OCI-M2 (cell line): ENCODE measurements around the gene EPHA2.

Experiments
- DNase-seq: peaks from one replicate; lab custom pipeline; 2025; ENCODE audit not compliant: unreplicated experiment; lab: John Stamatoyannopoulos, UW

Gene EPHA2

DNA sequence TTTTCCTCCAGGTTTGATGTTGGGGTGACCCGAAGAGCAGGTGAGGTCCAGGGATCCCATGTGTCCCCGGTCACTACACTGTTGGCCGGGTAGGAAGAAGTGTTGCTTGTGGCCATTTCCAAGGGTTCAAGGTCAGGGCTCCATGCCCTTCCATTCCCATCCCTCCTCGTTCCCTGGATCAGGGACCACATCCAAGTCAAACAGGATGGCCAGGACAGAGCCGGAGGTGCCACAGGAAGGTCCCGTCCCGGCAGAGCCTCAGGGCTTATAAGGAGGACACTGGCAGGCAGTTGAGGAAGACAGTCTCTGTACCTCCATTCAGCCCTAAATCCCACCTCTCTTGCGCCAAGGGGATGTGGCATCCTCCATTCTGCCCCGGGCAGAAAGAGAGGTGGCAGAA is 60.4 kb downstream of the EPHA2 start:
- DNase-seq = no peak

DNA sequence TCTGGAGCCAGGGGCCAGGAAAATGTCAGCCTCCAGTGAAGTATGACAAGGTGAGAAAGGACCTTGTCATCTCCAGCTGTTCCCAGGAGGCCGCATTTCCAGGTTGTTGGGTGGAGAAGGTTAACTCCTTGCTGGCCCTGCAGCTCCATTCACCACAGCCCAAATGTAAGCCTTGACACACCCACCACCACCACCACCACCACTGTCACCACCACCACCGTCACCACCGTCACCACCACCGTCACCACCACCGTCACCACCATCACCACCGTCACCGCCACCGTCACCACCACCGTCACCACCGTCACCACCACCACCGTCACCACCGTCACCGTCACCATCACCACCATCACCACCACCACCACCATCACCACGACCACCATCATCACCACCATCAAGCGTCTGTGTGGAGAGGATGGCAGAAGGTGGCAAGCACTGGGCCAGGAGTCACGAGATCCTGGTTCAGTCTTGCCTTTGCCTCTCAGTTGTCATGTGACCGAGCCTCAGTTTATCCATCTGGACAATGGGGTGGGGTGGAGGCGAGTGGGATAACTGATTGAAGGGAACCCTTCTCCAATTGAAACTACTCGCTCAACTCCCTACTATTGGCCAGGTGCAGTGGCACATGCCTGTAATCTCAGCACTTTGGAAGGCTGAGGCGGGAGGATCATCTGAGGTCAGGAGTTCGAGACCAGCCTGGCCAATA is 61.3 kb downstream of the EPHA2 start:
- no peak for DNase-seq

DNA sequence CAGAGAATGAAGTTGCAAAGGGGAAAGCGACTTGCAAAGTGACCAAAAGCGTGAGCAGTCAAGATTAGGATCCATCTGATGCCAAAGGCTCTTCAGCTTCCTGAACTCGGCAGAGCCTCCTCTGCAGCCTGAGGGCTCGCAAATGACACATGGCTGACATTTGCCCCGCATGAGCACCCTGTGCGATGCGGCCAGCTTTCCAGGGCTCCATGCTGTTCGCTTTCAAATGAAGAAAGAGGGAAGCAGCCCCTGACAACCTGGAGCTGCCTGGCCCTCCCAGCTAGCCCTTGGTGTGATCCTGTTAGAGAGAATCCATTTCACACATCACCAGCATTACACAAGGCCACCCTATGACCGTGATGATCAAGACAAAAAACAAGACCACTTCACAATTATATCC is 62.3 kb downstream of the EPHA2 start:
- no peak for DNase-seq

DNA sequence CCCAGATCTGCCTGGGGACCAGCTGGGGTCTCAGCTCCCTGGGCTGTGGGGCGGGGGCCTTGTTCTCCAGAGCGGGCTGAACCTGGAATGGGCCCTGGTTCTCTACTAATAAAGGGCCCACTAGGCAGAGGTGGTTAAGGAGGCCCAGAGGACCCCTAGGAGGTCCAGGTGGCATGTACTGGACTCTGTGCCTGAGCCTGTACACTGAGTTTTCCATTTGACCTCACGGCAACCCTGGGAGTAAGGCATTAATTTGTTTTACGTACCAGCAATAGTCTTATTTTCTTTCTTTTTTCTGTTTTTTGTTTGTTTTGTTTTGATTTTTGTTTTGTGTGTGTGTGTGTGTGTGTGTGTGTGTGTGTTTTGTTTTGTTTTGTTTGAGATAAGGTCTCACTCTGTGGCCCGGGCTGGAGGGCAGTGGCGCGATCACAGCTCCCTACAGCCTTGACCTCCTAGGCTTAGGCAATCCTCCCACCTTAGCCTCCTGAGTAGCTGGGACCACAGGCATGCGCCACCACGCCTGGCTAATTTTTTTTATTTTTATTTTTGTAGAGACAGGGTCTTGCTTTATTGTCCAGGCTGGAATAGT is 62.9 kb downstream of the EPHA2 start:
- no peak for DNase-seq

DNA sequence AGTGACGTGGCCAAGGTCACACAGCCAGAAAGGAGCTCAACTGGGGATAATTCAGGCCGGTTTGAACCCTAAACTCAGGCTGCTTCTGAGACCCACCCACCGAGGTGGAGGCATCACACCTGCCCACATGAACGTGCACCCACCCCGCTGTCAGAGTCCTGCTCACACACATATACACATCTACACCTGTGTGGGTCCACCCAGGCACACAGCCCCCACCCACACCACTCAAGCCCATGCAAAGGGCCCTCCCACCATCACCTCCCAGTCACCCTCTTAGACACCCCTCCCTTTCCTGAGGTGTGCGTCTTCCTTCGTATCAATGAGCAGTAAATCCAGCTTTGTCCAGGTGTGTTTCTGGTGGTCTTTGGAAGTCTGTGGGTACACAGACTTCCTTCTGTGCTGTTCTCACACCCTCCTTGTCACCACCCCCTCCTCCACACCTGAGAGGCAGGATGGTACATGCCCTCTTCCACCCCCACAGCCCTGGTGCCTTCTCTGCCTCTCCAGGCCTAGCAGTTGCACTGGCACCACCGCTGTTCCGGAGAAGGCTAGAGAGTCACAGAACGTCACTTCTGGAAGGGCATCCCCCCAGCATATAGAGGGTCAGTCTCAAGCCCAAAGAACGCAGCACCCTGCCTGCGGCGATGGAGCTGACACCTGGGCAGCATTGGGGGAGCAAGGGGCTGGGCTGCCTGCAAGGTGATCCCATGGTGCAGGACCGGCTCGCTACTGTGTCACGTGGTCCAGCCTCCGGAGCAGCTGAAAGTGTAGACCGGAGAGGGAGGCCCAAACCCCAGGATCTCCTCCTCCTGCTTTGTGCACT is 63.6 kb downstream of the EPHA2 start:
- DNase-seq = no peak

DNA sequence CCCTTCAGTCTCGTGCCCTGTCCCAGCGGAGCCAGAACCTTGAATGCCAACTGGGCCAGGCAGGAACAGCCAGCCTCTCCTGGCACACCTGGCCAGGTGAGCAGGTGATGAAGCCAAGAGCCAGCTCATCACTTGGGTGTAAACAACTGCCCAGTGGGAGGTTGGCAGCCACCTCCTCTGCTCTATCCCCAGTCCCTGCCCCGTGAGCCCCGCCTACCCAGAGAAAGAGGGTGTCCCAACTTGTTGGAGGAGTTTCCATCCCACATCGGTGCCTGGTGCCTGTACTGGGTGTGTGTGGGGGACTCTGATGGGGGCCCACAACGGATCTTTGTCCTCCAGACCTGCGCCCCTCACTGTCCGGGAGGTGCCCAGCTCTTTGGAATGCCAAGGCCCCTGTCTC is 64.6 kb downstream of the EPHA2 start:
- no peak for DNase-seq

DNA sequence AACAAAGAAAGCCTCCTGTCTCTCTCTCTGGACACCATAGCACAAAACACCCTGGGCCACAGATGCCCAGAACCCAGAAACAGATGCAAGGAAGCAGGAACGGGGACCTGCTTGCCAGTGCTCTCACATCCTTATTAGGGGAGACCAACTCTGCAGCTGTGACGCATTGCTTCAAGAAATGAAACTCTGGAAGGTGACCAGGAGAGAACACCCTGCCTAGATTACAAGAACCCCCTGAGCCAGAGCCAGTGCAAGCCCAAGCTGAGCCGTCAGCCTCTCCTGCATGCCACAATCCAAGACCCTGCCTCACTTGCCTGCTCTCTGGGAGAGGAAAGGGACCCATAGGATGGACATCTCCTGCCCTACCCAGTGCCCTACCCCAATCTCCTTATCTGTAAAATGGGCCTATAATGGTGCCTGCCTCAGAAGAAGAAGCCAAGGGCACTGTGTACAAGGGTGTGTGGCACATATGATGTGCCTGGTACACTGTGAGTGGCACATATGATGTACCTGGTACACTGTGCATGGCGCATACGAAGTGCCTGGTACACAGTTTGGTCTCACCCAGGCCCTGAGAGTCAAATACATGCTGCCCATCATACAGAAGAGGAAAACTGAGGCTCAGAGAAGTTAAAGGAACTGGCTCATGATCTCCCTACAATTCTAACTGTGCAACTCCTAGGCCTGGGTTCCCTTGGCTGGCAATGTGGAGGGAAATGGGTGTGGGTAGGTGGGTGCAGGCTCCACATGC is 65.6 kb downstream of the EPHA2 start:
- DNase-seq = no peak

DNA sequence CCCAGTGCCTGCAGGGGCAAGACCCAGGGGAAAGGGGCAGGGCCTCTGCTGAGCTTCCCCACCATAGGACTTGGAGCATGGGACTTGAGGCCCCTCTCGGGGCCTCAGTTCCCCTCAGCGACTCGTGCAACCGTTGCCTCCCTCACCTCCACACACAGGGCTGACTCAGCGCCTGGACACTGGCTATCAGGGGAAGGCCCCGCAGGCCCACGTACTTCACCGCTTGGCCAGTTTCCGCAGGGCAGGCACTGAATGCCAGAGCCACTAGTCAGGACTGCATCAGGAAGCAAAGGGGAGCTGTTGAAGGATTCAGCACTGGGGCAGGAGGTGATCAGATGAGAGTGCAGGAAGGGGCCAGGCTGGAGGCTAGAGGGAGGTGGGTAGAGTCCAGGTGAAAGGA is 66.9 kb downstream of the EPHA2 start:
- DNase-seq = no peak

DNA sequence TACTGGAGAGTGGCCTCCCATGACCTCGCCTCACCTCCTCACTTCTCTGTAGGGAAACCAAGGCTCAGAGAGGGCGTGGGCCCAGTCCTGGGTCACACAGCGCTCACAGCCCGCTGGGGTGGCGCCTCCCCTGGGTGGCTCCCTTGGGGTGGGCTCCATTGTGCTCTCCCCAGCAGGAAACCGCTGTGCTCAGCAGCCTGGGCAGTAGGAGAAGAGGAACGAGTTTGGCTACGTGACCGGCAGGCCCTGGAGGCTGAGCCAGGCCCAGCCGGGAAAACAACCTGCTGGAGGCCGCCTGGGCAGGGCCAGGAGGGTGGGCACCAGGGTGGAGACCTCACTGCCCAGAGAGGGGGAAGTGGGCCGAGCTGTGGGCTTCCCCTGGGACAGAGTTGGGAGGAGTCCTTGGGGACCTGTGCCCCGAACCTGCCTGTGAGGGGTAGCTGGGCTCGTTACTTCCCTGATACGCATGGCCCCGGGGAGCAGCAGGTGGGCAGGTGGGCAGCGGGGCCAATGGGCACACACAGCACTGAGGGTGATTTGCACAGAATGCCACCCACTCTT is 67.4 kb downstream of the EPHA2 start:
- no peak for DNase-seq

DNA sequence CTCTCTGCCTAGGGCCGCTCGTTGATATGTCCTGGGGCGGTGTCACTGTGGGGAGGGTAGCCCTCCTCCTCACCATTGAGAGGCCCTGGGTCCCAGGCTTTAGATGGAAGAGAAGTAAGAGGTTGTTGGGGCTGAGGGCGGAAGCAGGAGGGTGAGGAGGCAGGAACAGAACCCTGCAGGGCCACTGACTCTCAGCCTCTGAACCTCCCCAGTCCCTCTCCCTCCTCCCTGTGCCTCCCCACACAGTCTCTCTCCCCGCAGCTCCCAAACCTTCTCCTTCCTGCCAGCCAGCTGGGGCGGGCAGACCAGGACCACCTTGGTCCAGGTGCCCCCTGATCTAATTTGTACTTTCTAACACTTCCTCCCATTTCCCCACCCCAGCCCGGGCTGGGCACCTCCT is 68.1 kb downstream of the EPHA2 start:
- DNase-seq = no peak

DNA sequence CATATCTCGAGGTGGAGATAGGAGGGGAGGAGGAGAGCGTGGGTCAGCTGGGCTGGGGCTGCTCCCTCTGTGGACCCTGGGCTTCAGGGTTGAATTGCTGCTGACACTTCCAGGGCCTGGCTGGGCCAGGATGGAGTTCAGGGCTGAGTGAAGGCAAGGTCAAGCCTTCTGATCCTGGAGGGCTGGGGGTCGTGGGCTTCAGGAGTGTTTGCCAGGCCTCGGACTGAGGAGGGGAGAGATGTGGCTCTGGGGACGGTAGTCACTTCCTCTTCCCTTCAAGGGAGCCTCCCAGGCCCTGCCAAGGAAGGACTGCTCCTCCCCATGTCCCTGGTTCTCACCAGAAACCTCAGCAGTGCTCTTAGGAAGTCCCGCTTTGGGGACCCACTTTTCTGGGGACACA is 70.3 kb downstream of the EPHA2 start:
- no peak for DNase-seq

DNA sequence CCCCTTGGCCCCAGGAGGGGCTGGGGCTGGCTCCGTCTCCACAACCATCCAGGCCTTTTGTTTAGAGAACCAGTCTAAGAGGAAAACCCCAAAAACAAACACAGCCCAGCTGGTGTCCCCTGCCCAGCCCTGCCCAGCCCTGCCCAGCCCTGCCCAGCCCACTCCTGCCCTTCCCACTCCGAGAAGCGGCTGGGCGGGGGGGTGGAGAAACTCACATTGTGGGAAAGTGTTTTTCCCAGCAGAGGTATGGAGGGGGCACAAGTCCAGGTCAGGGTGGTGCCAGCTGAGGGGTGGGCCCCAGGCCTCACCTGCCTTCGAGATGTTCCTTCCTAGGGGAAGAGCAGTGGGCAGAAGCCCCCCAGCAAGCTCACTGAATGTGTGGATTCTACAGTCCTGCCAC is 72.4 kb downstream of the EPHA2 start:
- no peak for DNase-seq

DNA sequence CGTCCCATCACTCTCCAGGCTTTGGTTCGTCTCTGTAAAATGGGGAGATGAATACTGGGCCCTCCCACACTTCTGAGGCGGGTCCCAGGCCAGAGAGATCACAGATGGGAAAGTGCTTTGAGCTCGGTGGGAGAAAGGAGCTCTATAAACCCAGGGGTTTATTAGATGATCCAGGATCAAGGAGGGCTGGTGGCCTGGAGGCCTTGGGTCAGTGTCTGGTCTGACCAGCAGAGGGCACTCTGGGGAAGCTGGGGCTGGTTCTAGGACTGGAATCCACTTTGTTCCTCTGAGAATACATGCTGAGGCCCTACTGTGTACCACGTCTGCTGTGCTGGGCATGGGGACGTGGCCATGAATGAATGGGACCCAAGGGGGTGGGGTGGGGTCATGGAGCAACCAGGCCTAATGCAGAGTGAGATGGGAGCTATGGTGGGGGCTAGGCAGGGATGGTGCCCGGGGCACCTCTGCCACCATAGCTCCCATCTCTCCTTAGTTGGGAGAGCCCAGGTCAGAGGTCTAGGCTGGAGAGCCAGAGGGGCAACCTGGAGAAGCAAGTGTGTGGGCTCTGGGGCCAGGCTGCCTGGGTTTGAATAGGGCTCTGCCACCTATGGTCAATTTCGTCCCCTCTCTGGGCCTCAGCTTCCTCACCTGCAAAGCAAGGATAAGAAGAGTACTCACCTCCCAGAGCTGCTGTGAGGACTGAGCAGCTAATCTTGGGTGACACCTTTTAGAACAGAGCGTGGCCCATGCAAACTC is 73.4 kb downstream of the EPHA2 start:
- peak; percentile 31 for DNase-seq

DNA sequence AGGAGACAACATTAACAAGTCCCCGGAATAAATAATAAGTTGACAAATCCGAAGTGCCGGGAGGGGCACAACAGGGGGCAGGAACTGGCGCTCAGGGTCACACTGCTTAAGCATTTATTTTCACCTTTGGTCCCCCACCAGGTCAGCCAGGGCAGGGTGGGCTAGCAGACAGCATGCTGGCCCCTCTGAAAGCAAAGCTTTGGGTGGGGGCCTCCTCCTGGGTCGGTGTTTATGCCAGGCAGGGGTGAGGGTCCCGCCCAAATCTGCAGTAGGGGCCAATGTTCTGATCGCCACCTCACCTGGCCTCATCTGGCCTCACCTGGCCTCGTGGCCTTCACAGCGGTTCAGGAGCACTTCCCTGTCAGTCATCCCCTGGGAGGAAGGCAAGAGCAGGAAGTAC is 74.2 kb downstream of the EPHA2 start:
- DNase-seq = no peak

DNA sequence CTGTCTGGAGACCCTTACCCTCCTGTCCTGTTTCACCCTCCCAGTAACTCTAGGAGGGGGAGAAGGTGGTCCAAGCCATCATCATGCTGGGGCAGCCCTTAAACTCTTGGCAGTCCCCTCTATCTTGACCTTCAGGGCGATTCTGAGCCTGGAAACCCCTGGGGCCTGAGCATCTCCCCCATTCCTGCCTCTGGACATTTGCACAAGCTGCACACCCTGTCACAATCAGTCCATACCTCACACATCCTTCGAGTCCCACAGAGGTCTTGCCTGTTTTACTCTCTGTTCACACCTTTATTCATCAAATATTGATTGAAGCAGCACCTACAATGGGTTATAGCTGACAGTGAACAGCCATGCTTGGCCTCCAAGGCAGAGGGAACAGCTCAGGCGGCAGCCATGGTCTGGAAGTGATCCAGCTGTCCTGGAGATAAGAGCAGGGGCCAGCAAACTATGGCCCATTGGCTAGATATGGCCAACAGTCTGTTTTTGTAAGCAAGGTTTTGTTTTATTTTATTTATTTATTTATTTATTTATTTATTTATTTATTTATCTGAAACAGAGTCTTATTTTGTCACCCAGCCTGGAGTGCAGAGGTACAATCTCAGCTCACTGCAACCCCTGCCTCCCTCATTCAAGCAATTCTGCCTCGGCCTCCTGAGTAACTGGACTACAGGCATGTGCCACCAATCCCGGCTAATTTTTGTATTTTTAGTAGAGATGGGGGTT is 75.3 kb downstream of the EPHA2 start:
- DNase-seq = no peak

DNA sequence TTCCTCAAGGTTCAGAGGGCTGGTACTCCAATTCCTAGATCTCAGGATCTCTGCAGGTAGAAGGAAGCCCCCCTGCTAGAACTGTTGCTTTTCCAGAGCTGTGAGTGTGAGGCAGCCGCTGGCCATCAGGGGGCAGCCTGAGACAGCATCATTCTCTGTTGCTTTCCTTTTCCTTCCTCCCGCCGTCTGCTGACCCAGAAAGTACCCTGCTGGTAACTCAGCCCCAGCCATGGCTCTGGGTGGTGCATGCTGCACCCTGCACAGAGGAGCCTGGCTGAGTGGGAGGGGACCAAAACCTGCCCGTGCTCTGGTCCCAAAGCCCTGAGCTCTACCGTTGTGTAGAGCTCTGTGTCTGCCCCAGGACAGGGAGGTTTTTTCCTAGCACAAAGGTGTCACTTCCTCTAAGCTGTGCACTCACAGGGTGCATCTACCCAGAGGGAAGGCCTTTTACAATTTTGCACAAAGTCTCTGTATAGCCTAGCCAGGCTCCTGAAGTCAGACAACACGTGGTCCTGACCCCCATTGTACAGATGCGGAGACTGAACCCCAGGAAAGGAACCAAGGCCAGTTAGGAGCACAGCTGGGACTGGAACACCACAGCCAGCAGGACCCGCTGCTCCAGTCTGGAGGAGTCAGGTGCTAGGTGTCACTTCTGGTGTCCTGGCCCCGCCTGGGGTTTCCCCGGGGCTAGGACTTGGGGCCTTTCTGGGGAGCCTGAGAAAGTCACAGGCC is 76.8 kb downstream of the EPHA2 start:
- peak; percentile 40 for DNase-seq

DNA sequence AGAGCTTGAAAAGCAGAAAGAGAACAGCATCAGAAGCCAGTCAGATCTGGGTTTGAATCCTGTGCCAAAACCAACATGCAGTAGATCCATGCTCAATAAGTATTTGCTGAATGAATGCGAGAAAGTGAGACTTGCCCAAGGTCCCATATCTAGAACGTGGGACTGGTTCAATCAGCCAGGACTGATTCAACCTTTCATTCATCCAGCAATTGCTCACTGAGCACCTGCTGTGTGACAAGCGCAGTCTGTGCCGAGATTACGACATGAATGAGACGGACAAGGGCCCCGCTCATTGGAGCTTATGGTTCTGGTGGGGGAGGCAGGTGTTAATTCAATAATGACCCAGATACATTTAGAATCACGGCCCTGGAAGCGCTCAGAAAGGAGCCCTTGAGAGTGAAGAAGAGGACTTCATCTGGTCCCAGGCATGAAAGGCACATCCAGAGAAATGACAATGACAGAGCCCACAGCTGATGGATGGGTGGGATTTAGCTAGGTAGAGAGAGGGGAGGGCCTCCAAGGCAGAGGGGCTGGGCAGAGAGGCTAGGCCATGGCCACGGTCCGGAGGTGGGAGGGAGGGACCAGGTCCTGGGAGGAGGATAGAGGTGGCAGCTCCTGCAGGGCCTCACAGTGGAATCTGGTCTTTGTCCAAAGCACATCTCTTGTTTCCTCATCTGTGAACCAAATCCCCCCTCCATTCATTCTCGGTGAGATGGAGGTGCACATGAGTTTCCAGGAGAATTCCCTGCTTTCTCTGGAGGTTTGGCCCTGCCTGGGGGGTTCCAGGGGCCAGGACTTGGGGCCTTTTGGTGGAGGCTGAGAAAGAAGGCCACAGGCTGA is 78.2 kb downstream of the EPHA2 start:
- DNase-seq = no peak

DNA sequence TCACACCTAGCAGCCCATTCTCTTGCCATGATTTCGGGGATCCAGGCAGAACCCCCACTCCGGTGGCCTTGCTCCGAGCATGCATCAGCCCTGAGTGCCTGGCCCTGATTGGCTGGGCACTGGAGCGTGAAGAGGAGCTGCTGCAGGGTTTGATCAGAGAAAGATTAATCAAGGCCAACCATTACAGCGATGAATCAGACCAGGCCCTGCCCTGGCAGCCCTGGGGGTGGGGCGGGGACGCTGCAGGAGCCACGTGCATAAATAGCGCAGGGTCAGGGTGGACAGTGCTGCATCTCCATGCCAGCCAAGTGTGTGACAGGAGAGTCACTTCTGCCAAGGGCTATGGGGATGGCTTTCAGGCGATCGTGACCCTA is 79.0 kb downstream of the EPHA2 start:
- no peak for DNase-seq
